ENCODE results near the gene BANF2. TPM values are rescaled to one million over a fixed set of nuclear protein-coding genes. Genes with fewer than 3 reads are reported as not detected.

Gene BANF2
- total and polyA plus RNA-seq, 2 experiments from 2014 or later, result not detected

DNA sequence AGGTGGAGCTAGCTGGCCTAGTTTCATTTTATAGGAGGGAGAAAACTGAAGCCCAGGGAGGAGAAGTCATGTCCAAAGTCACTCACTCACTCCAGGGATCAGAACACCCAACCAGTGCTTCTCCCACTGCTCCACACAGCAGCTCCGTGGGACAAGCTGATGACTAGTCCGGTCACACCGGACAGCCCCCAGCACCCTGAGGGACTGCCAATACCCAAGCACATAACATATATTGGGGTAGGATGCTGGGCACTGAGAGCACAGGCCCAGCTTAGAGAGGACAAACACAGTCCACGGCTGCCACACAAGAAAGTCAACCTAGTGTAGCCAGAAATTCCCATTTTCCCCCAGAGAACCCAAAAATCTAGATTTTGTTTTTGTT, 23.4 kb upstream of the BANF2 start:
- Mint-ChIP-seq H3K27me3 (ENCODE audit: insufficient read depth, low read depth, poor library complexity) (peaks cover 6% of the 10 kb centered on the region), H3K4me3 (no peak overlapping the region), H3K4me1 (peaks cover 37% of the 10 kb centered on the region), H3K27ac (peak overlapping the region; percentile 26; the same call in 1 of the 2 replicates), H3K9me3 (no peaks in the 10 kb centered on the region), H3K36me3 (ENCODE audit: low read depth) (peaks cover 39% of the 10 kb centered on the region)
- H3K79me2 ChIP-seq (replicated peaks; ENCODE audit: insufficient read depth), result peaks cover 95% of the 10 kb centered on the region
- TF ChIP-seq ETS1 (IDR thresholded peaks at IDR 0.05), result no peak
- TF ChIP-seq POLR2AphosphoS5 (IDR thresholded peaks at IDR 0.05; ENCODE audit: low read depth), result no peak
- TF ChIP-seq ZNF114 (CRISPR knock-in tag; IDR thresholded peaks at IDR 0.05), result no peak
- no peak for TF ChIP-seq ZNF462 (CRISPR knock-in tag; IDR thresholded peaks at IDR 0.05)
- TF ChIP-seq NANOG (IDR thresholded peaks at IDR 0.05; ENCODE audit: borderline replicate concordance), result no peak
- no peak for TF ChIP-seq CREB1 (CRISPR knock-in tag; IDR thresholded peaks at IDR 0.05; ENCODE audit: low read depth)
- 0 out of 2 replicates have a peak, but pooled peaks cover 5% of the 10 kb centered on the region for H3K36me3 ChIP-seq (ENCODE audit: insufficient read depth)
- no peak overlapping the region for H2AFZ ChIP-seq
- H3K4me3 ChIP-seq, result no peak overlapping the region
- H3F3A ChIP-seq (replicated peaks; ENCODE audit: low read depth), result no peaks in the 10 kb centered on the region
- DNase-seq (ENCODE audit: low spot score), result no peak
- no peak overlapping the region for H3K4me2 ChIP-seq
- ATAC-seq, result no peak
- H3K4me1 ChIP-seq (ENCODE audit: insufficient read depth), result peaks cover 20% of the 10 kb centered on the region
- H3K9me2 ChIP-seq (ENCODE audit: insufficient read depth), result no peaks in the 10 kb centered on the region
- peaks cover 75% of the 10 kb centered on the region for H4K20me1 ChIP-seq (replicated peaks; ENCODE audit: insufficient read depth)
- H3K27ac ChIP-seq (ENCODE audit: low read depth), result no peak overlapping the region
- H3K27me3 ChIP-seq (ENCODE audit: insufficient read depth), result no peaks in the 10 kb centered on the region
